ENCODE data around the gene PXDN.

Gene PXDN

DNA sequence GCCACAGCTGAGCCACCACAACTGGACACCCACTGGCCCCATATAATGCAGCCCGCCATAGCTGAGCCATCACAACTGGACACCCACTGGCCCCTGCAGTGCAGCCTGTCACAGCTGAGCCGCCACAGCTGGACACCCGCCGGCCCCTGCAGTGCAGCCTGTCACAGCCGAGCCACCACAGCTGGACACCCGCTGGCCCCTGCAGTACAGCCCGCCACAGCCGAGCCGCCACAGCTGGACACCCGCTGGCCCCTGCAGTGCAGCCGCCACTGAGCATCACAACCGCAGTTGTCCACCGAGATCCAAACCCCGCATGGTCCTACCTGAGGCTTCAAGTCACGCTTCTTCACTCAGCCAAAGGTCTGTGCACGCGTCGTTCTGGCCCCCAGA, 134.2 kb downstream of the PXDN start:
- no peak for DNase-seq (ENCODE audit: low read depth)

GRCh38 chr2:1609485-1610095, 134.7 kb downstream of the PXDN start:
- no peak for DNase-seq (ENCODE audit: low read depth)

DNA sequence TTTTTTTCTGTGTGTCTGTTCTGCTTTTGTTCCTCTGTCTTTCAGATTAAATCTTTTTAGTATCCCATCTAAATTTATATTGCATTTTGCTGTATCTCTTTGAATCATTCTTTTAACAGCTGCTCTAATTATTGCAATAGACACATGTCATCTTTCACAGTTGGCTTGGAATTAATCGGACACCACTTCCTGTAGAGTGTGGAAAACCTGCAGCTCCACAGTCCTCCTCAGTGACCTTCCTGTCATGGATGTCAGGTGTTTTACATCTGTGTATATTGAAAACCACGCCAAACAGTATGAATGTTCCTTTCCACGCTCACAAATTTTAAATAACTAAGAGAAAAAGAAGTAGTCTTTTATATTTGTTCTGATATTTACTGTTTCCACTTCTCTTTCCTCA, 135.3 kb downstream of the PXDN start:
- DNase-seq (ENCODE audit: low read depth): no peak

DNA sequence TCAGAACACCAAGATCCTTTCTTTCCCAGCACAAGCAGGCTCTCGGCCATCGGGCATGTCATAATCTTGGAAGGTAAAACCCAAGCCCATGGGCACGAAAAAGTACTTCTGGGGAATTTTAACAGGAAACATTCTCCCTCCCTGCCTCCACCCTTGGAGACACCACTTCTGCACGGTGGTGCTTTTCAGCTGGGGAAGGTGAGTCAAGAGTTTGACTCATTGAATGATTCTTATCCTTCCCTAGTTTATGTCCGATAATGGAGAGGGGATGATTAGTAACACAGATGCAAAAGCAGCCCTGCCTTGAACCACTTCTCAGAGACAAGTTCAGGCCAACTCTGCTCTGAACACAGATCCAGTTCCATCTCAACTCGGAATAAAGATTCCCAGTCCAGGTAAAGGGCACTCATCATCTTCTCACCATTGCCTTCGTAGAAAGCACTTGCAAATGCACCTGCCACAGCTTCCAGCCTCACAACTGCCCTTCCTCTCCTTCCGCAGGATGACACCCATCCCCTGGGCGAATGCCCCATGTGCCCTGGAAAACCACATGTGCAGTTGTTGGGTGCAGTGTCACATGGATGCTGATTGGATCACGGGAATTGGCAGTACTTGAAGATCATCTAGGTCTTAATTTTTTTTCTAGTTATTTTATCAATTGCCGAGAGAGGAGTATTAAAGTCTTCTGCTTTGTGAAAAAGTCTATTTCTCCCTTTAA, 136.2 kb downstream of the PXDN start:
- DNase-seq (ENCODE audit: low read depth): peak; percentile 35

DNA sequence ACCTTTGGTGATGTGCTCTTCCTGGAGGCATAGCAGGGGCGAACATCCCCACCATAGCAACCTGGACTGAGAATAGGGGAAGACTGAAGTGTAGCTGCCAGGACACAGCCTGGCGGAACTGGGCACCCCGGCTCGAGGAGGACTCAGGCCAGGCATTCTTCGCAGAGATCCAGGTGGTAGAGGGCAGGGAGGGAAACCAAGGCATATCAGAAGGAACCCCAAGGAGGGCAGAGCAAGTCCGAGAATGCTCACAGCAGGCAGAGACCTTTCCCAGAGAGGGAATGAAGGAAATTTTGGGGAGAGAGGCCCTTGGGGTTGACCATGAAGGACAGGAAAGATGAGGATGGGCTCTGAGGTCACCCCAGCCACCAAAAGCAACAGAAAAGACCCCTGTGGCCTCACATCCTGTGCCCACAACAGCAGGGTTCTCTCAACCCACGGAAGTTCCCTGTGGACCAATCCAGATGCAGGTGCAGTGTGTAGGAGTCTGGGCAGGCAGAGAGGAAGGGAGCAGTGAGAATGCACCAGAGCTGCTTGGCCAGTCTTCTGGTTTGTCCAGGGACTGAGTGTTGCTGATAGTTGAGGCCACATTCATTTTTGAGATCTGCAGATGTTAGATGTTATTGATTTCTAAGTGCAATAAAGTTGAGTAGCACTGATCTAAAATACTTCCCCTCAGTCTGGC, 136.9 kb downstream of the PXDN start:
- DNase-seq (ENCODE audit: low read depth): no peak

- no peak for DNase-seq (ENCODE audit: low read depth)
Measured at GRCh38 chr2:1606421-1607235, 137.7 kb downstream of the PXDN start.

DNA sequence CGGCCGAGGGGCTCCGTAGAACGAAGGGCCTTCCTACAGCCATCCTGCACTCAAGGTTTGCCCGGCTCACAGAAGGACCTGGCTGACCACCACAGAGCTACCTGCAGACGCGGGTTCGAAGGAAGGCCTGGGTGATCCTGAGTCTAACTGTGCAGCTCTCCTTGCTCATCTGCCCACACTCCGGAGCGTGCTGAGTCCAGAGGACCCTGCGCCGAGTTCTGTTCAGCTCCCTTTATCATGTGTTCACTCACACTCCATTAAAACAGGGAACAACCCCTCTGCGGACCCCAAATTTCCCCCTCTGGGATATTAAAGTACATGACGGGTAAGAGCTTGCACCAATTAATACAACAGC, 138.3 kb downstream of the PXDN start:
- no peak for DNase-seq (ENCODE audit: low read depth)

DNA sequence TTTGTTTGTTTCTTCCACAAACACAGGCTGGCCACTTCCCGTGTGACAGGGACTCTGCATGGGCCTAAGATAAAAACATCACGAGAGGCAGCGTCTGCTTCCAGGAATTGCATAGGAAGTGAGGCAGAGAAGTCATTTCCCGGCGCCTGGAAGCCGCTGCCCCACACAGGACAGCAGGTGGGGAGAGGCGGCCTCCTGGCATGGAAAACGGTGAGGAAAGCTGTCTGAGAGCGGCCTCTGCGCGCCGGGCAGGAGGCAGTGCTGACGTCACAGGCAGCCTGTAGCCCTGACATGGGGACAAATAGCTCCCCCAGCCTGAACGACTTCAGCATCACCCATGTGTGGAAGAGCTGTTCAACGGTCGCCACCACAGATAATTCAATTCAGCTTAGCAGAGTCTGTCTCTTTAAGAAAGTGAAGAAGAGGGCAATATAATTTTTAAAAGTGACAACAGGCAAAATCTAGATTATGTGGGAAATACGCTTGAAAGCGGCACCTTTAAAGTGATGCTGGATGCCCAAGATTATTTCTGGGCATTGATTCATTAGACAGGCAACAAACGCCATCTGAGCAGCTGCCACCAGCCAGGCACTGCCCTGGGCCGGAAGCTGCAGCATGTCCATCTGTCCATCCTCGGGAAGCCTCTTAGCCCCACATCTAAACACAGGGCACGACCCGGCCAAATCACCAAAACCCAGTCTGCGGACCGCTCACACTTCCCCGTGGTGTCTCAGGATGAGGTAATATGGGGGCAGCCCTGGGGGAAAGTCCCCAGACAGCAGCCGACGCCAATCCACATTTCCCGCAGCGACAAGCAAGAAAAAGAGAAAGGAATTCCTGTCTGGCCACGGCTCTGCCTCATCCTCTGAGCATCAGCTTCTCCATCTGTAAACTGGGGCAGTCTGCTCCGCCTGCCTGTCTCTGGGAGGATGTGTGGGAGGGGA, 138.9 kb downstream of the PXDN start:
- peak; percentile 75 for DNase-seq (ENCODE audit: low read depth)

DNA sequence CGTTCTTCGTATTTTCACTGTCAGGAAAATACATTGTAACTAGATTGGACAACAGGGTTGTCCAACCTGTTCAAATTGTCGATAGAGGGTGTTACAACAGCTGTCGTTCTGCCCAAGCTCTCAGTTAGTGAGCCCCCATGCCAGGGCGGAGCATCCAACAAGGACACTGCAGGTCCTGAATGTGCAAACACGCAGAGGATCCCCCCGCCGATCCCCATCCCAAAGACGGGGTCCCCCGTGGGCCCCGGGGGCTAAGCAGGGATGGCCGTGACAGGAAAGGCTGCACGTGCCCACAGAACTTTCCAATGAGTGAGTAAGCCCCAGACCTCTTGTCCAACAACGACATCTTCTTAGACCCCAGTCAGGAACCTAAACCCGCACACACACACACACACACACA, 140.8 kb downstream of the PXDN start:
- DNase-seq (ENCODE audit: low read depth): no peak

- DNase-seq (ENCODE audit: low read depth): no peak
Measured at GRCh38 chr2:1603059-1603458, 141.3 kb downstream of the PXDN start.

- DNase-seq (ENCODE audit: low read depth): no peak
Measured at GRCh38 chr2:1602278-1603010, 141.9 kb downstream of the PXDN start.

GRCh38 chr2:1601471-1602277, 142.6 kb downstream of the PXDN start:
- DNase-seq (ENCODE audit: low read depth): no peak

GRCh38 chr2:1601067-1601412, 143.3 kb downstream of the PXDN start:
- DNase-seq (ENCODE audit: low read depth): no peak

DNA sequence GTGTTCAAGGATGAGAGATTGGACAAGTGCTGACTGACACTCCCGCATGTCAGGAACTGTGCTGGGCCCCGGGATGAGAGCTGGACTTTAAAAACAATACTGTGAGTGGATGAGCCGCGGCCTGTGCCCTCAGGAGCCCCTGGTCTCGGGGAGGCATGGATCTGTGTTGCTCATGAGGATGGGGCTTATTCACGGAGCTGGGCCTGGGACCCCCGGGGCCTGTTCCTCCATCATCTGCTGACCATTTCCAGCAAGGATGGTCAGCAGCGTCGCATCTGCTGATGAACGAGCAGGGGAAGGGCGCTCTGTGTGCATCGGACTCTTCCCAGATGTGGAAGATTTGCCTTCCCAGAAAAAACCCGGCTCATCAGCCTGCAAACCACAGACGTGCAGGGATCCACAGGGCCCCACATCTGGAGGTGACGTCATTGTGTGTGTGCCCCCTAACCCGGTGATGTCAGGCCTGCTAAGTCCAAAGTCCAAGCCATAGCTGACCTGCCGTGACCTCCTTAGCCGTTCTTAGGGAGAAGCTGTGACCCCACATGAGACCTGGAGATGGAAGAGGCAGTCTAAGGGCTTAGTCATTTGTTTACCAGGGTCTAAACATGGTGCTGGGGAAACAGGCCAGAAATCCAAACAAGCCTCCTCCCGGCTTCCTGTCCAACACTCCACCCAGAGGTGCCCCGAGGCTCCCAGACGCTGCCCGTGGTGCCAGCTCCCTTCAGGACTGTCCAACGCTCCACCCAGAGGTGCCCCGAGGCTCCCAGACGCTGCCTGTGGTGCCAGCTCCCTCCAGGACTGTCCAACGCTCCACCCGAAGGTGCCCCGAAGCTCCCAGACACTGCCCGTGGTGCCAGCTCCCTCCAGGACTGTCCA, 143.9 kb downstream of the PXDN start:
- DNase-seq (ENCODE audit: low read depth): peak; percentile 44

DNA sequence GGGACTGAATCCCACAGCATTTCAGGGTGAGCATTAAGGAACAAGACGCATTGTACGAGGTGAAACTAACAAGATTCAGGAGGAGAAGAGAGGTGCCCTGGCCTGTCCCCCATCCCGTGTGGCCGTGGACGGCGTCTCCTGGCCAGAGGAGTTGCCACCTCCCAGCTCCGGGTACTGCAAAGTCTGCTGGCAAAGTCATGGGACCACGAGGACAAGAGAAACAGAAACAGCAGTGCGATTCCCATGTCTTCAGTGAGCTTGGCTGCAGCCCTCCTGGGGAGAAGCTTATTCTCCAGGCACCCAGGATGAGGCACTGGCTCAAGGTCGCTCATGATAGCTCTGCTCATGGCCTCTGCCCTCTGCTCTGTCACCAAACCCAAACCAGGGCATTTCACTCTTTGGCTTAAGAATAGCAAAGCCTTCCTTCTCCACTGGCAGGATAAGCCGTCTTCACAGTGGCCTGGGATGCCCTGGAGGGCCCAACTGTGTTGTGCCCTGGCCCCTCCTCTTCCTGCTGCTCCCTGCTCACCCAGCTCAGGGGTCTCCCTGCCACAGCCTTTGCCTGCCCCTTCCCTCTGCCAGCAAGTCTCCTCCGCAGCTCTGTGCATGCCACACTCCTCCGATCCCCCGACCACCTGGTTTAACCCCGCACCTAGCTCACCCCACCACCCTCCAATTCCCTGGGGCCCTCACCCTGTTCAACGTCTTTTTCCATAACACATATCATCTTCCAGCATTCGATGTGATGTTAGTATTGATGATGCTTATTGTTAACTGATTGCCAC, 144.8 kb downstream of the PXDN start:
- DNase-seq (ENCODE audit: low read depth): no peak

GRCh38 chr2:1598800-1599199, 145.5 kb downstream of the PXDN start:
- no peak for DNase-seq (ENCODE audit: low read depth)

- DNase-seq (ENCODE audit: low read depth): no peak
Measured at GRCh38 chr2:1598041-1598710, 146.1 kb downstream of the PXDN start.

- DNase-seq (ENCODE audit: low read depth): no peak
Measured at GRCh38 chr2:1595274-1595673, 149.0 kb downstream of the PXDN start.

Data from EH (cell line).